ENCODE measurements around the gene KBTBD6. TPM values are rescaled to one million over a fixed set of nuclear protein-coding genes. Genes with fewer than 3 reads are reported as not detected.

Gene KBTBD6
- total RNA-seq, 1 experiment from 2014 or later: 9.3 TPM

DNA sequence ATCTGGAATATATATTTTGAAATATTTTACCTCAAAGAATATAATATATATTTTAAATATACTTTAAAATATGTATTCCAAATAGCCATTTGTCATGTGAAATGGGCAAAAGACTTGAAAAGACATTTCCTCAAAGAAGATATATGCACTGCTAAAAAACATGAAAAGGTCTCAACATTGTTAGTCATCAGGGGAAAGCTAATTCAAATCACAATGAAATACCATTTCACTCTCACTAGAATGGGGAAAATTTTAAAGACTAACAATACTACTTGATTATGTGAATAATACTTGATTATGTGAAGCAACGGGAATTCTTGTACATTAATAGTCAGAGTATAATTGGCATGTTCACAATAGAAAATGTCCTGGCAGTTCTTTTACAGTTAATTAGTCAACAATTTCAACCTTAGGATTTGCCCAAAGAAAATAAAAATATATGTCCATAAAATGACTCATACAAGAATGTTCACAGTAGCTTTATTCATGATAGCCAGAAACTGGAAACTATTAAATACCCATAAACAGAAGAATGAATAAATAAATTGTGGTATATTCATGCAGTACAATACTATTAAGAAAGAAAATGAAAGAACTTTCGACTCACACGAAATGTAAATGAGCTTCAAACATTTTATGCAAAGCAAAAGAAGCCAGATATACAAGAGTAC lies 6.8 kb upstream of the KBTBD6 start:
- H3K27me3 Mint-ChIP-seq (ENCODE audit: insufficient read depth, unreplicated experiment): no peaks in the 10 kb centered on the region
- H3K4me1 Mint-ChIP-seq (ENCODE audit: low read depth, unreplicated experiment): no peaks in the 10 kb centered on the region
- BruUV-seq (replicated peaks): no TSS peak
- Histone ChIP-seq H3K4me1 (no peaks in the 10 kb centered on the region), H3K27me3 (replicated peaks; ENCODE audit: control insufficient read depth, insufficient read depth, low read length) (no peaks in the 10 kb centered on the region), H3K4me3 (ENCODE audit: low read depth, low read length) (no peak overlapping the region), H3K36me3 (ENCODE audit: control insufficient read depth, insufficient read depth, low read length) (no peaks in the 10 kb centered on the region), H3K9me3 (no peaks in the 10 kb centered on the region)
- H3K9me3 Mint-ChIP-seq (ENCODE audit: unreplicated experiment): no peaks in the 10 kb centered on the region
- POLR2A ChIA-PET: no interaction called here
- no peaks in the 10 kb centered on the region for H3K36me3 Mint-ChIP-seq (ENCODE audit: insufficient read depth, unreplicated experiment)
- CTCF ChIA-PET: no interaction called here
- H3K27ac Mint-ChIP-seq (ENCODE audit: unreplicated experiment): no peak overlapping the region
- TF ChIP-seq, protein P1, sequence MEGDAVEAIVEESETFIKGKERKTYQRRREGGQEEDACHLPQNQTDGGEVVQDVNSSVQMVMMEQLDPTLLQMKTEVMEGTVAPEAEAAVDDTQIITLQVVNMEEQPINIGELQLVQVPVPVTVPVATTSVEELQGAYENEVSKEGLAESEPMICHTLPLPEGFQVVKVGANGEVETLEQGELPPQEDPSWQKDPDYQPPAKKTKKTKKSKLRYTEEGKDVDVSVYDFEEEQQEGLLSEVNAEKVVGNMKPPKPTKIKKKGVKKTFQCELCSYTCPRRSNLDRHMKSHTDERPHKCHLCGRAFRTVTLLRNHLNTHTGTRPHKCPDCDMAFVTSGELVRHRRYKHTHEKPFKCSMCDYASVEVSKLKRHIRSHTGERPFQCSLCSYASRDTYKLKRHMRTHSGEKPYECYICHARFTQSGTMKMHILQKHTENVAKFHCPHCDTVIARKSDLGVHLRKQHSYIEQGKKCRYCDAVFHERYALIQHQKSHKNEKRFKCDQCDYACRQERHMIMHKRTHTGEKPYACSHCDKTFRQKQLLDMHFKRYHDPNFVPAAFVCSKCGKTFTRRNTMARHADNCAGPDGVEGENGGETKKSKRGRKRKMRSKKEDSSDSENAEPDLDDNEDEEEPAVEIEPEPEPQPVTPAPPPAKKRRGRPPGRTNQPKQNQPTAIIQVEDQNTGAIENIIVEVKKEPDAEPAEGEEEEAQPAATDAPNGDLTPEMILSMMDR (IDR thresholded peaks at IDR 0.05; ENCODE audit: insufficient read depth in 1 of 2, low read depth in 1 of 2, low read length in 1 of 2, severe bottlenecking in 1 of 2, unreplicated experiment in 1 of 2): no peak
- H3K4me3 Mint-ChIP-seq (ENCODE audit: unreplicated experiment): no peak overlapping the region
- DNase-seq: no peak
- intact Hi-C loops (cut with micrococcal nuclease; ENCODE audit: unreplicated experiment): no loop called here

DNA sequence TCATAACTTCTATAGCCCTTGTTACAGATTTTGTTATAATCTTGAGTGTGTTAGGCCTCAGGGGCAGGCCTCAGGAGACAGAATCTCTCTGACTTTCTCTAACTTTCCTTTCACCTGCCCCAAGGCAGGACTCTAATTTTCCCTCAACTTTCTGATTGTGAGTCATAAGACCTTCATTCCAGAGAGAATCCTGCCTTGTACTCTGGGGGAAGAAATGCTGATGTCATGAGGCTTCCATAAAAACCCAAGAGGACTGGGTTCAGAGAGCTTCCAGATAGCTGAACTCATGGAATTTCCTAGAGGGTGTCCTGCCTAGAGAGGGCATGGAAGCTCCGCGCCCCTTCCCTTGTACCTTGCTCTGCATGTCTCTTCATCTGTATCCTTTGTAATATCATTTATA lies 5.3 kb upstream of the KBTBD6 start:
- TF ChIP-seq, protein P1 (IDR thresholded peaks at IDR 0.05; ENCODE audit: insufficient read depth in 1 of 2, low read depth in 1 of 2, low read length in 1 of 2, severe bottlenecking in 1 of 2, unreplicated experiment in 1 of 2): no peak

DNA sequence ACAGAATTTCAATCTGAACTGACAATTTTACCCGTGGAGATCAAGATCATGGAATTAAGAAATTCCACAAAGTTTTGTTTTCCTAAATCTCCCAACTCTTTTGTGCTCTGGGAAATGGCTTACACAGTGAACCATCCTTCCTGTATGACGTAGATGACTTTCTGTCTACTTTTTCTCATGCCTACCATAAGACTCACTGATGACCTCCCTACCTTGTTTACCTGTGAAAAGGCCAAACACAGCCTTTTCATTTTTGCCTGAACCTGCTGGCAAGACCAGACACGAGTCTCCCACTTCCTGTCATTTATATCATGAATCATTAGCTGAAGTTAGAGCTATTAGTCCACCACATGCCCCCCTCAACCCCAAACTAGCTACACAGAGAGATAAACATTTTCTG lies 4.6 kb upstream of the KBTBD6 start:
- peaks cover 7% of the 10 kb centered on the region for H3K36me3 Mint-ChIP-seq (ENCODE audit: insufficient read depth, unreplicated experiment)
- TF ChIP-seq, protein P1 (IDR thresholded peaks at IDR 0.05; ENCODE audit: insufficient read depth in 1 of 2, low read depth in 1 of 2, low read length in 1 of 2, severe bottlenecking in 1 of 2, unreplicated experiment in 1 of 2): no peak
- no TSS peak for BruUV-seq (replicated peaks)
- H3K27me3 ChIP-seq (replicated peaks; ENCODE audit: control insufficient read depth, insufficient read depth, low read length): no peaks in the 10 kb centered on the region
- H3K36me3 ChIP-seq (ENCODE audit: control insufficient read depth, insufficient read depth, low read length): no peaks in the 10 kb centered on the region
- intact Hi-C loops (cut with micrococcal nuclease; ENCODE audit: unreplicated experiment): no loop called here
- no peak for DNase-seq
- H3K9me3 Mint-ChIP-seq (ENCODE audit: unreplicated experiment): no peaks in the 10 kb centered on the region
- ChIA-PET CTCF (no interaction called here), POLR2A (interaction anchor here (0.6 kb wide), 1 partner anchor 413 kb away, joined by 3 read pairs; no protein-coding TSS in a partner anchor)
- H3K4me3 Mint-ChIP-seq (ENCODE audit: unreplicated experiment): no peak overlapping the region
- H3K4me1 ChIP-seq: no peaks in the 10 kb centered on the region
- H3K27me3 Mint-ChIP-seq (ENCODE audit: insufficient read depth, unreplicated experiment): no peaks in the 10 kb centered on the region
- H3K4me3 ChIP-seq (ENCODE audit: low read depth, low read length): no peak overlapping the region
- no peak overlapping the region for H3K27ac Mint-ChIP-seq (ENCODE audit: unreplicated experiment)
- no peaks in the 10 kb centered on the region for H3K9me3 ChIP-seq
- peaks cover 7% of the 10 kb centered on the region for H3K4me1 Mint-ChIP-seq (ENCODE audit: low read depth, unreplicated experiment)

More for the DNA sequence above, 5.3 kb upstream of the KBTBD6 start:
- Mint-ChIP-seq H3K27me3 (ENCODE audit: insufficient read depth, unreplicated experiment) (no peaks in the 10 kb centered on the region), H3K4me3 (ENCODE audit: unreplicated experiment) (no peak overlapping the region), H3K9me3 (ENCODE audit: unreplicated experiment) (no peaks in the 10 kb centered on the region), H3K4me1 (ENCODE audit: low read depth, unreplicated experiment) (peaks cover 7% of the 10 kb centered on the region), H3K27ac (ENCODE audit: unreplicated experiment) (no peak overlapping the region), H3K36me3 (ENCODE audit: insufficient read depth, unreplicated experiment) (peaks cover under 1% of the 10 kb centered on the region)
- no peak for DNase-seq
- H3K4me1 ChIP-seq: no peaks in the 10 kb centered on the region
- POLR2A ChIA-PET: no interaction called here
- intact Hi-C loops (cut with micrococcal nuclease; ENCODE audit: unreplicated experiment): no loop called here
- no peak overlapping the region for H3K4me3 ChIP-seq (ENCODE audit: low read depth, low read length)
- CTCF ChIA-PET: no interaction called here
- BruUV-seq (replicated peaks): no TSS peak
- no peaks in the 10 kb centered on the region for H3K9me3 ChIP-seq
- H3K27me3 ChIP-seq (replicated peaks; ENCODE audit: control insufficient read depth, insufficient read depth, low read length): no peaks in the 10 kb centered on the region
- no peaks in the 10 kb centered on the region for H3K36me3 ChIP-seq (ENCODE audit: control insufficient read depth, insufficient read depth, low read length)

All from Caco-2 (cell line).